Stimulated activated CD4-positive, alpha-beta T cell treated with anti-CD3 and anti-CD28 coated beads, Interleukin-1b, Interleukin-23, amount 100 ng/mL, for 4 hours (primary cell): Measurements from ENCODE around the gene SERPINB2.
"Not testable (repeated sequence)": the region's sequence is repeated elsewhere in the genome, so short reads cannot be mapped to it uniquely, and the experiment has no call there.

Experiments used
- DNase-seq, 2 donors: peaks; one replicate each; pipeline ENCODE4 v3.0.0-alpha.2; 2020; ENCODE audit warnings: low read depth in 2 of 2

Gene SERPINB2

GRCh38 chr18:63936156-63936931 is 48.8 kb downstream of the SERPINB2 start:
- peak in 1 of 2 donors; percentile 47 for DNase-seq

GRCh38 chr18:63936932-63937393 is 49.5 kb downstream of the SERPINB2 start:
- no peak for DNase-seq

- no peak for DNase-seq
Measured at GRCh38 chr18:63940008-63940407, 52.5 kb downstream of the SERPINB2 start.

- not testable (repeated sequence) for DNase-seq
Measured at GRCh38 chr18:63940543-63941050, 53.1 kb downstream of the SERPINB2 start.

- no peak for DNase-seq
Measured at GRCh38 chr18:63947051-63947790, 59.7 kb downstream of the SERPINB2 start.

- DNase-seq = peak in 1 of 2 donors; percentile 52
Measured at GRCh38 chr18:63949068-63949737, 61.7 kb downstream of the SERPINB2 start, which contains the start of gene HMSD. TSS of gene HMSD (plus strand) at chr18:63949301. CDS start at chr18:63953456, 4,155 bp downstream.

- no peak for DNase-seq
Measured at GRCh38 chr18:63951302-63951705, 63.8 kb downstream of the SERPINB2 start.
